ENCODE results near the gene MYO1B.

GRCh38 chr2:191383486-191383885, 138.3 kb downstream of the MYO1B start:
- TF ChIP-seq CTCF (conservative IDR thresholded peaks at IDR 0.05 in 1 of 2, IDR thresholded peaks at IDR 0.05 in 1 of 2; ENCODE audit: extremely low read depth in 1 of 2, insufficient read depth in 1 of 2, low read depth in 1 of 2, low read length in 2 of 2) (no peak), EZH2 (IDR thresholded peaks at IDR 0.05; ENCODE audit: borderline replicate concordance, low read length) (no peak)
